Large intestine (tissue), 3 donors: ENCODE measurements around the gene DRP2. TPM values are rescaled to one million over a fixed set of nuclear protein-coding genes. Genes with fewer than 3 reads are reported as not detected.

Source experiments
- DNase-seq, 2 donors: peaks; one replicate each; pipeline versions ENCODE4 v3.0.0 to v3.0.0-alpha.2; 2013
- H3K27ac ChIP-seq: one replicate; pipeline ENCODE4 v1.5.1; 2013; ENCODE audit warnings: low read length
- H3K27me3 ChIP-seq: 2 replicates; pipeline ENCODE4 v1.6.1; 2013; ENCODE audit warnings: low read length; ENCODE audit not compliant: control insufficient read depth, insufficient read depth
- H3K36me3 ChIP-seq: 2 replicates; pipeline ENCODE4 v1.6.1; 2013; ENCODE audit warnings: low read length; ENCODE audit not compliant: control insufficient read depth, insufficient read depth
- H3K4me1 ChIP-seq: one replicate; pipeline ENCODE4 v1.6.1; 2013; ENCODE audit warnings: low read length; ENCODE audit not compliant: control insufficient read depth, insufficient read depth
- H3K4me3 ChIP-seq: one replicate; pipeline ENCODE4 v1.5.1; 2013; ENCODE audit warnings: low read length
- H3K9me3 ChIP-seq: one replicate; pipeline ENCODE4 v1.6.1; 2013; ENCODE audit warnings: mild to moderate bottlenecking, low read depth, low read length, moderate library complexity; ENCODE audit not compliant: control insufficient read depth
- whole genome bisulfite sequencing: methylation state at CpG from one replicate; pipeline ENCODE4 v1.1.5; 2013; ENCODE audit warnings: low lambda C conversion rate; ENCODE audit not compliant: insufficient coverage; 5-methylcytosine and 5-hydroxymethylcytosine counted together
- polyA plus RNA-seq: library from polyadenylated mRNA; unstranded; fragments of 120-200 nt; gene quantifications from one replicate; pipeline ENCODE4 v1.2.1, GENCODE V29; 2013

The DRP2 gene
- polyA plus RNA-seq, 1 donor = 2.1 TPM

- no peaks in the 10 kb centered on the region for H3K27me3 ChIP-seq
- H3K36me3 ChIP-seq = no peaks in the 10 kb centered on the region
- H3K9me3 ChIP-seq = no peaks in the 10 kb centered on the region
- H3K4me3 ChIP-seq = no peak overlapping the region
- WGBS = no CpG with 5 or more reads among the region's 3 CpGs
- DNase-seq = peak in 1 of 2 donors; percentile 18
- H3K27ac ChIP-seq = no peak overlapping the region
- H3K4me1 ChIP-seq = no peaks in the 10 kb centered on the region
Measured at GRCh38 chrX:101206471-101206870, 13.1 kb upstream of the DRP2 start.

DNA sequence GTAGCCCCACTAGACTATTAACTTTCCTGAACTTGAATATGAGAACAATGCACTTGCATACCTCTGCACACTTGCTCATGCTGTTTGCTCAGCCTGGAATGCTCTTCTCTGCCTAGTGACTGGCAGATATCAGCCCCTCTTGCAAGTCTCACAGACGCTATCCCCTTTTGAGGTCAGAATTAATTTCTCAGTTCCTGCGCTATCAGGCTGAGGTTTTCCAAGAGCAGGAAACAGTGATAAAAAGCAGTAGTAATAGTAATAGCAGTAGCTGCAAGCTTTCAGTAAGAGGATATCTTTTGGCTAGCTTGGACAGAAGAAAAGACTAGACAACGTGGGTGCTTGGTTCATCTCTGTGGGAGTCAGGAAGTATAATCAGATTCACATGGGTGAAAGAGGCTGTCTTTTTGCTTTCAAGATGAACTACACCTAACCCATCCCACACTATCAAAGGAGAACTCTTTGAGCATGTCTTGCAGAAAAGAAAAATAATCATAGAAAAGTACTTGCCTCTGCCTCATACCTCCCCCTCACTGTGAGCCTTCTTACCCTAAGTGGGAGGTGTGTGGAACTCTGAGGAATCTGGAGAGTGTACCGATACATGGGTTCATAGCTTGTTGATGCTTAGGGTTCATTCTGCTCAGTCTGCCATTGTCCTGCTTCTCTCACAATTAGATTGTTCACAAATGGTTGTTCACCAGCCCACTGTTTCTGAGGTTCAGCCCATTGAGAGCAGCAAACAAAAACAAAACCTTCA is 11.3 kb upstream of the DRP2 start:
- H3K27me3 ChIP-seq = no peaks in the 10 kb centered on the region
- no peak overlapping the region for H3K4me3 ChIP-seq
- no CpG with 5 or more reads among the region's 4 CpGs for WGBS
- H3K9me3 ChIP-seq = no peaks in the 10 kb centered on the region
- DNase-seq = no peak
- no peak overlapping the region for H3K27ac ChIP-seq
- no peaks in the 10 kb centered on the region for H3K36me3 ChIP-seq
- H3K4me1 ChIP-seq = no peaks in the 10 kb centered on the region

GRCh38 chrX:101210630-101211029 is 9.0 kb upstream of the DRP2 start:
- no peak overlapping the region for H3K27ac ChIP-seq
- DNase-seq = no peak
- WGBS = no CpG with 5 or more reads among the region's 1 CpG

DNA sequence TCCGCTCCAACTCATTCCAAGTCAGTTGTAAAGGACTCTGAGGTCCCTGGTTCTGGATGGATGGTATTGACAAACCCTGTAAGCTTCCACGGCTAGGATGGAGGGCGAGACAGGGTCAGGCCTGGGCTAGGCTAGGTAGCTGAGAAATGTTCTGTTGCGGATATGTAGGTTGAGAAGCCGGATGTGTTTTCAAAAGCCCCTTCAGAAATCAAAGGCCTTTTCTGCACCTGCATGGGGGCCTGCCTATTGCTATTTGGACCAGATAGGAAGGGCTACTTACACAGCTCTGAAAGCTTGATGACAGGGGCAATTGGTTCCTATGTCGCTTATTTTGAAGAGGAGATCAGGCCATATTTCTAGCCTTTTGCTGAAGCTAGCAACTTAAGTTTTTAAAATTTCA is 1.9 kb upstream of the DRP2 start:
- Histone ChIP-seq H3K4me1 (peaks cover 6% of the 10 kb centered on the region), H3K27me3 (no peaks in the 10 kb centered on the region), H3K36me3 (no peaks in the 10 kb centered on the region), H3K9me3 (no peaks in the 10 kb centered on the region), H3K27ac (no peak overlapping the region), H3K4me3 (no peak overlapping the region)
- no CpG with 5 or more reads among the region's 6 CpGs for WGBS
- no peak for DNase-seq

More at GRCh38 chrX:101210630-101211029, 9.0 kb upstream of the DRP2 start:
- no peaks in the 10 kb centered on the region for H3K9me3 ChIP-seq
- no peaks in the 10 kb centered on the region for H3K4me1 ChIP-seq
- no peaks in the 10 kb centered on the region for H3K36me3 ChIP-seq
- no peak overlapping the region for H3K4me3 ChIP-seq
- H3K27me3 ChIP-seq = no peaks in the 10 kb centered on the region

DNA sequence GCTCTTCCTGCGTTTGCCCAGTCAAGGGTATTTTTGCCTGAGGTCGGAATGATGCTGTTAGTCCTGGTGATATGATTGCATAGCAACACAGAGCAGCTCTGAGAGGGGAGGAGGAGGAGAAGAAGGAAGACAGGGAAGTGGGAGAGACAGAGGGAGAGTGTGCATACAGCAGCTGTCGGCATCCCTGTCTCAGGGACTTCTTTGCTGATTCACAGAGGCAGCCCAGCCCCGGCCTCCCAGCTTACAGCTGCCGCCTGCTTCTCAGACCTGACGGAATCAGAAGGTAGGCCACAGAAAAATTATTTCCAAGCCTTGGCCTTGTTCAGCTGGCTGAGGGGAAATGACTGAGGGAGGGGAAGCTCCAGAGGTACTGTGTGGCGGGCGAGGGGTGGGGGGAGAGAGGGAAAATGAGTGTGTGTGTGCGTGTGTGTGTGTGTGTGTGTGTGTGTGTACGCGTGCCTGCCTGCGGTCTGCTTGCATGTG is 319 bp downstream of the DRP2 start:
- Histone ChIP-seq H3K9me3 (no peaks in the 10 kb centered on the region), H3K27me3 (no peaks in the 10 kb centered on the region), H3K36me3 (no peaks in the 10 kb centered on the region), H3K4me1 (peaks cover 6% of the 10 kb centered on the region), H3K27ac (peak overlapping the region; percentile 48), H3K4me3 (peak overlapping the region; percentile 13)
- DNase-seq = peak in 1 of 2 donors; percentile 14
- no CpG with 5 or more reads among the region's 12 CpGs for WGBS

DNA sequence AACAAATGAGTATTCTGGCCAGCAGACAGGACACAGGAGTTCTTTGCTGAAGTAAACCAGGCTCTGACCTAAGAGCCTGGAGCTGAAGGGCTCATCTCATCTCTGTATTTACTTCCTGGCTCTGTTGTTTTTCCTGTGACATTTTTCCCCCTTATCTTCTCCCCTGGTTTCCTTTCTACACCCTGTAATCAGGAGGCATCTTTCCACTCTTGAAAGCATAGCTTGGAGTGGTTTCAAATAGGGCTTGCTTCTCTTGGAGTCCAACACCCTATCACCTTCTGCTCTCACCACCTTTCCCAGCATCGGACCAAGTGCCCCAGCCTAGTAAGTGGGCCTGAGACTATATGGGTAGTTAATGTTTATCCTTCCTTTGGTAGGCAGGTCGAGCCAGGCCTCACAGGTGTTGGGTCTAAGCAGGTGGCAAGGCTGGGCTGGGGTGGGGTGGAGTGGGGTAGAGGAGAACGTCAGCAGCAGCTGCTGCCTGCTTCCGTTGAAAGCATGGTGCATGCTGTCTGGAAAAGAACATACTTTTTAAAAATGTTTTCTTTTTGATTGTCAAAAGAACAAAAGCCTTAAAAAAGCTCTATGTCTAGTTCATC is 1.2 kb downstream of the DRP2 start:
- no peak overlapping the region for H3K4me3 ChIP-seq
- no peaks in the 10 kb centered on the region for H3K9me3 ChIP-seq
- H3K36me3 ChIP-seq = no peaks in the 10 kb centered on the region
- no peaks in the 10 kb centered on the region for H3K27me3 ChIP-seq
- DNase-seq = peak; percentile 32 to 66
- peaks cover 6% of the 10 kb centered on the region for H3K4me1 ChIP-seq
- peak overlapping the region; percentile 48 for H3K27ac ChIP-seq
- WGBS = no CpG with 5 or more reads among the region's 4 CpGs

- Histone ChIP-seq H3K9me3 (no peaks in the 10 kb centered on the region), H3K27ac (no peak overlapping the region), H3K4me1 (peaks cover 6% of the 10 kb centered on the region), H3K36me3 (no peaks in the 10 kb centered on the region), H3K27me3 (no peaks in the 10 kb centered on the region), H3K4me3 (no peak overlapping the region)
- no peak for DNase-seq
- no CpG with 5 or more reads among the region's 1 CpG for WGBS
Measured at GRCh38 chrX:101223226-101223625, 3.6 kb downstream of the DRP2 start.

GRCh38 chrX:101229170-101229569 is 9.6 kb downstream of the DRP2 start:
- H3K4me3 ChIP-seq = no peak overlapping the region
- no peak overlapping the region for H3K27ac ChIP-seq
- no peaks in the 10 kb centered on the region for H3K27me3 ChIP-seq
- DNase-seq = peak; percentile 39 to 69
- no peaks in the 10 kb centered on the region for H3K9me3 ChIP-seq
- H3K4me1 ChIP-seq = no peaks in the 10 kb centered on the region
- no CpG with 5 or more reads among the region's 1 CpG for WGBS
- H3K36me3 ChIP-seq = no peaks in the 10 kb centered on the region

DNA sequence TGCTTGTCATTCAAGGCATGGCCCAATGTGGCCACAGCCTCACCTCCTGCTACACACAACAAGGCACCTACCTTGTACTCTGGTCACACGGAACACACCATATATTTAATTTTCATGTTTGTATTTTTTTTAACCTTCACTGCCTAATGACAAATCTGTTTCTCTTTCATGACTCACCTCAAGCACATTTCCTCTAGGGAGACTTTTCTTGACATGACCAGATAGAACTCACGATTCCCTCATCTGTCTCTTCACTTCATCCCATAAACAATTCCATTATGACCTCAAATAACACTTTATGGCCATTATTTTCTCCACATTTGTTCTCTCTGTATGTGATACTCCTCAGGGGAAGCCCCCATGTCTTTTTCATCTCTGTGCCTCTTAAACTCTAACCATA is 11.1 kb downstream of the DRP2 start:
- Histone ChIP-seq H3K4me1 (no peaks in the 10 kb centered on the region), H3K36me3 (no peaks in the 10 kb centered on the region), H3K9me3 (no peaks in the 10 kb centered on the region), H3K27me3 (no peaks in the 10 kb centered on the region), H3K27ac (no peak overlapping the region), H3K4me3 (no peak overlapping the region)
- no CpG with 5 or more reads among the region's 2 CpGs for WGBS
- DNase-seq = no peak

- Histone ChIP-seq H3K36me3 (no peaks in the 10 kb centered on the region), H3K27me3 (no peaks in the 10 kb centered on the region), H3K4me3 (no peak overlapping the region), H3K27ac (no peak overlapping the region), H3K9me3 (no peaks in the 10 kb centered on the region), H3K4me1 (no peaks in the 10 kb centered on the region)
- DNase-seq = no peak
- no CpG with 5 or more reads among the region's 1 CpG for WGBS
Measured at GRCh38 chrX:101231080-101231479, 11.5 kb downstream of the DRP2 start.
